Measurements from ENCODE around the gene SMAD4.
"Not testable (repeated sequence)": the region's sequence is repeated elsewhere in the genome, so short reads cannot be mapped to it uniquely, and the experiment has no call there.

SMAD4 gene

GRCh38 chr18:51111633-51112355, 81.8 kb downstream of the SMAD4 start:
- DNase-seq (ENCODE audit: low spot score), result not testable (repeated sequence)

GRCh38 chr18:51116996-51117395, 87.0 kb downstream of the SMAD4 start:
- DNase-seq (ENCODE audit: low spot score), result not testable (repeated sequence)

- not testable (repeated sequence) for DNase-seq (ENCODE audit: low spot score)
Observed at GRCh38 chr18:51119561-51119960, 89.5 kb downstream of the SMAD4 start.

GRCh38 chr18:51119976-51120375, 90.0 kb downstream of the SMAD4 start:
- DNase-seq (ENCODE audit: low spot score), result not testable (repeated sequence)

- DNase-seq (ENCODE audit: low spot score), result no peak
Observed at GRCh38 chr18:51120809-51121596, 91.0 kb downstream of the SMAD4 start.

GRCh38 chr18:51121597-51121857, 91.5 kb downstream of the SMAD4 start:
- no peak for DNase-seq (ENCODE audit: low spot score)

- DNase-seq (ENCODE audit: low spot score), result no peak
Observed at GRCh38 chr18:51122266-51123045, 92.4 kb downstream of the SMAD4 start.

GRCh38 chr18:51123046-51123395, 93.0 kb downstream of the SMAD4 start:
- no peak for DNase-seq (ENCODE audit: low spot score)

- DNase-seq (ENCODE audit: low spot score), result no peak
Observed at GRCh38 chr18:51123481-51123880, 93.5 kb downstream of the SMAD4 start.

GRCh38 chr18:51123936-51124486, 94.0 kb downstream of the SMAD4 start:
- no peak for DNase-seq (ENCODE audit: low spot score)

- no peak for DNase-seq (ENCODE audit: low spot score)
Observed at GRCh38 chr18:51125976-51126375, 96.0 kb downstream of the SMAD4 start.

- no peak for DNase-seq (ENCODE audit: low spot score)
Observed at GRCh38 chr18:51127664-51128063, 97.7 kb downstream of the SMAD4 start.

GRCh38 chr18:51128533-51128932, 98.5 kb downstream of the SMAD4 start:
- DNase-seq (ENCODE audit: low spot score), result no peak

- no peak for DNase-seq (ENCODE audit: low spot score)
Observed at GRCh38 chr18:51132256-51132935, 102.4 kb downstream of the SMAD4 start.

- no peak for DNase-seq (ENCODE audit: low spot score)
Observed at GRCh38 chr18:51133580-51134160, 103.7 kb downstream of the SMAD4 start.
